GM23338 (cell line): ENCODE results near the gene EIF2B5. TPM values are rescaled to one million over a fixed set of nuclear protein-coding genes. Genes with fewer than 3 reads are reported as not detected.

Experiments
- ATAC-seq: fragments of 200-7000 bp; cut with Tn5 transposase; 3 replicates; pipeline ENCODE4 v1.9.1; 2020
- DNase-seq: peaks from one replicate; pipeline ENCODE4 v3.0.0-alpha.2; 2015; ENCODE audit warnings: low spot score
- H2AFZ ChIP-seq: fragments of 200-600 bp; sonication (generic); 2 replicates; pipeline ENCODE4 v1.8.0; 2016; ENCODE audit warnings: antibody characterized with exemption, mild to moderate bottlenecking, moderate library complexity
- H3F3A ChIP-seq: fragments of 200-600 bp; sonication (generic); replicated peaks from 2 replicates; pipeline ENCODE4 v1.8.0; 2017; ENCODE audit warnings: antibody characterized with exemption, mixed run types, low read depth
- H3K27ac ChIP-seq: fragments of 200-600 bp; sonication (generic); 2 replicates; pipeline ENCODE4 v1.6.1; 2016; ENCODE audit warnings: low read depth
- H3K27me3 ChIP-seq: fragments of 200-600 bp; sonication (generic); 2 replicates; pipeline ENCODE4 v1.8.0; 2016; ENCODE audit warnings: mild to moderate bottlenecking, mixed run types, moderate library complexity; ENCODE audit not compliant: insufficient read depth
- H3K36me3 ChIP-seq: fragments of 200-600 bp; sonication (generic); 2 replicates; pipeline ENCODE4 v1.8.0; 2016; ENCODE audit warnings: mild to moderate bottlenecking; ENCODE audit not compliant: insufficient read depth
- H3K4me1 ChIP-seq: fragments of 200-600 bp; sonication (generic); 2 replicates; pipeline ENCODE4 v1.8.0; 2016; ENCODE audit warnings: mild to moderate bottlenecking, moderate library complexity; ENCODE audit not compliant: insufficient read depth
- H3K4me2 ChIP-seq: fragments of 200-600 bp; sonication (generic); 2 replicates; pipeline ENCODE4 v1.7.1; 2017; ENCODE audit warnings: mixed run types
- H3K4me3 ChIP-seq: fragments of 200-600 bp; sonication (generic); 2 replicates; pipeline ENCODE4 v1.6.1; 2016; ENCODE audit warnings: mixed run types
- H3K79me2 ChIP-seq: fragments of 200-600 bp; sonication (generic); replicated peaks from 2 replicates; pipeline ENCODE4 v1.8.0; 2017; ENCODE audit warnings: mild to moderate bottlenecking; ENCODE audit not compliant: insufficient read depth
- H3K9me2 ChIP-seq: fragments of 200-600 bp; sonication (generic); 2 replicates; pipeline ENCODE4 v1.8.0; 2017; ENCODE audit not compliant: insufficient read depth
- H4K20me1 ChIP-seq: fragments of 200-600 bp; sonication (generic); replicated peaks from 2 replicates; pipeline ENCODE4 v1.8.0; 2017; ENCODE audit warnings: mild to moderate bottlenecking; ENCODE audit not compliant: insufficient read depth
- H3K27ac Mint-ChIP-seq: 2 replicates; pipeline ENCODE4 v1.8.0; 2020; ENCODE audit warnings: inconsistent platforms, mild to moderate bottlenecking, moderate library complexity, mixed read lengths
- H3K27me3 Mint-ChIP-seq: 3 replicates; pipeline ENCODE4 v1.8.0; 2022; ENCODE audit warnings: low read depth, mild to moderate bottlenecking, moderate library complexity, mixed read lengths, inconsistent platforms; ENCODE audit not compliant: insufficient read depth, poor library complexity
- H3K36me3 Mint-ChIP-seq: 3 replicates; pipeline ENCODE4 v1.8.0; 2021; ENCODE audit warnings: low read depth, mild to moderate bottlenecking, inconsistent platforms, moderate library complexity, mixed read lengths
- H3K4me1 Mint-ChIP-seq: 3 replicates; pipeline ENCODE4 v1.8.0; 2020; ENCODE audit warnings: mild to moderate bottlenecking, inconsistent platforms, mixed read lengths
- H3K4me3 Mint-ChIP-seq: 3 replicates; pipeline ENCODE4 v1.8.0; 2021; ENCODE audit warnings: moderate library complexity, mild to moderate bottlenecking, inconsistent platforms, mixed read lengths
- H3K9me3 Mint-ChIP-seq: 3 replicates; pipeline ENCODE4 v1.8.0; 2020; ENCODE audit warnings: moderate library complexity, mild to moderate bottlenecking, inconsistent platforms, mixed read lengths
- CREB1 ChIP-seq: fragments of 250-450 bp; sonication (Bioruptor Pico); IDR thresholded peaks from 2 replicates; pipeline ENCODE4 v1.5.0; 2020; ENCODE audit warnings: low read depth, mild to moderate bottlenecking, moderate library complexity
- EZH2phosphoT487 ChIP-seq: fragments of 200-600 bp; sonication (generic); IDR thresholded peaks from one replicate; pipeline ENCODE4 v1.8.1; 2018; ENCODE audit warnings: antibody characterized with exemption; ENCODE audit not compliant: unreplicated experiment
- JUNB ChIP-seq: IDR thresholded peaks from one replicate; pipeline ENCODE4 v1.6.1; 2016; ENCODE audit warnings: antibody characterized with exemption; ENCODE audit not compliant: unreplicated experiment
- NANOG ChIP-seq: IDR thresholded peaks from 2 replicates; pipeline ENCODE4 v1.6.1; 2016; ENCODE audit warnings: antibody characterized with exemption, borderline replicate concordance
- POLR2AphosphoS5 ChIP-seq: IDR thresholded peaks from 2 replicates; pipeline ENCODE4 v1.6.1; 2016; ENCODE audit warnings: antibody characterized with exemption, low read depth
- STAT1 ChIP-seq: IDR thresholded peaks from one replicate; pipeline ENCODE4 v1.6.1; 2016; ENCODE audit warnings: antibody characterized with exemption; ENCODE audit not compliant: unreplicated experiment
- ZNF114 ChIP-seq: fragments of 250-450 bp; sonication (Bioruptor Pico); IDR thresholded peaks from 2 replicates; pipeline ENCODE4 v1.5.0; 2020; ENCODE audit warnings: mild to moderate bottlenecking, moderate library complexity
- ZNF331 ChIP-seq: fragments of 250-450 bp; sonication (Bioruptor Pico); IDR thresholded peaks from 2 replicates; pipeline ENCODE4 v1.5.0; 2020; ENCODE audit warnings: low read depth, mild to moderate bottlenecking, moderate library complexity
- polyA plus RNA-seq: library from polyadenylated mRNA; unstranded; fragments of >200 nt; fragmentation: Nextera tagmentation; extraction: Ambion mirVana; gene quantifications from 2 replicates; pipeline ENCODE4 v1.2.1, GENCODE V29; 2016
- total RNA-seq: library from RNA; depleted of rRNA; stranded (reverse); fragments of >200 nt; shearing (Covaris generic); gene quantifications from 2 replicates; pipeline ENCODE4 v1.2.3, GENCODE V29; 2014
- TF ChIP-seq, protein P1 (sequence below): fragments of 250-450 bp; sonication (Bioruptor Pico); IDR thresholded peaks from 2 replicates; pipeline ENCODE4 v1.5.0; 2020; ENCODE audit warnings: mild to moderate bottlenecking, moderate library complexity
- TF ChIP-seq, protein P2 (sequence below): IDR thresholded peaks from one replicate; pipeline ENCODE4 v1.6.1; 2018; ENCODE audit warnings: antibody characterized with exemption; ENCODE audit not compliant: unreplicated experiment

Gene EIF2B5
- total and polyA plus RNA-seq, 2 experiments from 2014 or later: 26.4 to 43.3 TPM

DNA sequence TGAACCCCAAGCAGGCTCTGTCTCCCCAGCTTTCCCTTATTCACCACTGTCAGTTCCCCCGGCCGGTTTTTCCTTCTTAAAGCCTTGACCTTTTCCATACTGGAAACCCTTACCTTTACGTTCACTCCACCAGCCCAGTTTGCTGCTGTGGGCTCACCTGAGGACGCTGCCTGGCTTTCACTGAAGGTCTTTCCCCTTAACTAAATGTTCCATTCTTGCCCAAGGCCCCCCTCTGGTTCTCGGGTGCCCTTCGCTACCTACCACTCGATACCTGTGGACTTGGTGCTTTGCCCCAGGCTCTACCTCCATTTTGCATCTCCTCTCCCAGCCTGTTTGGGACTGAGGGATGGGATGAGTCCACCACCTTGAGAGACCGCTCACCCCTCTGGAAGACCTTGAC lies 40.3 kb downstream of the EIF2B5 start:
- Histone ChIP-seq H2AFZ (no peak overlapping the region), H3K4me1 (peaks cover 15% of the 10 kb centered on the region), H3K4me2 (peak overlapping the region; percentile 97), H3K4me3 (peak overlapping the region; percentile 92), H3K36me3 (peaks cover 5% of the 10 kb centered on the region), H3K27ac (peak overlapping the region; percentile 97), H3K79me2 (peaks cover 40% of the 10 kb centered on the region), H3K27me3 (no peaks in the 10 kb centered on the region), H3K9me2 (no peaks in the 10 kb centered on the region), H3F3A (0 out of 2 replicates have a peak, but pooled peaks cover 4% of the 10 kb centered on the region), H4K20me1 (peaks cover 4% of the 10 kb centered on the region; the same call in 1 of the 2 replicates)
- H3K9me3 Mint-ChIP-seq: no peaks in the 10 kb centered on the region
- H3K4me3 Mint-ChIP-seq: peak overlapping the region; percentile 98
- H3K36me3 Mint-ChIP-seq: peaks cover 53% of the 10 kb centered on the region
- peak overlapping the region; percentile 99 for H3K27ac Mint-ChIP-seq
- peak; percentile 6; the same call in 2 of the 3 replicates for ATAC-seq
- peaks cover 38% of the 10 kb centered on the region for H3K4me1 Mint-ChIP-seq
- H3K27me3 Mint-ChIP-seq: peaks cover 7% of the 10 kb centered on the region
- TF ChIP-seq, protein P1, sequence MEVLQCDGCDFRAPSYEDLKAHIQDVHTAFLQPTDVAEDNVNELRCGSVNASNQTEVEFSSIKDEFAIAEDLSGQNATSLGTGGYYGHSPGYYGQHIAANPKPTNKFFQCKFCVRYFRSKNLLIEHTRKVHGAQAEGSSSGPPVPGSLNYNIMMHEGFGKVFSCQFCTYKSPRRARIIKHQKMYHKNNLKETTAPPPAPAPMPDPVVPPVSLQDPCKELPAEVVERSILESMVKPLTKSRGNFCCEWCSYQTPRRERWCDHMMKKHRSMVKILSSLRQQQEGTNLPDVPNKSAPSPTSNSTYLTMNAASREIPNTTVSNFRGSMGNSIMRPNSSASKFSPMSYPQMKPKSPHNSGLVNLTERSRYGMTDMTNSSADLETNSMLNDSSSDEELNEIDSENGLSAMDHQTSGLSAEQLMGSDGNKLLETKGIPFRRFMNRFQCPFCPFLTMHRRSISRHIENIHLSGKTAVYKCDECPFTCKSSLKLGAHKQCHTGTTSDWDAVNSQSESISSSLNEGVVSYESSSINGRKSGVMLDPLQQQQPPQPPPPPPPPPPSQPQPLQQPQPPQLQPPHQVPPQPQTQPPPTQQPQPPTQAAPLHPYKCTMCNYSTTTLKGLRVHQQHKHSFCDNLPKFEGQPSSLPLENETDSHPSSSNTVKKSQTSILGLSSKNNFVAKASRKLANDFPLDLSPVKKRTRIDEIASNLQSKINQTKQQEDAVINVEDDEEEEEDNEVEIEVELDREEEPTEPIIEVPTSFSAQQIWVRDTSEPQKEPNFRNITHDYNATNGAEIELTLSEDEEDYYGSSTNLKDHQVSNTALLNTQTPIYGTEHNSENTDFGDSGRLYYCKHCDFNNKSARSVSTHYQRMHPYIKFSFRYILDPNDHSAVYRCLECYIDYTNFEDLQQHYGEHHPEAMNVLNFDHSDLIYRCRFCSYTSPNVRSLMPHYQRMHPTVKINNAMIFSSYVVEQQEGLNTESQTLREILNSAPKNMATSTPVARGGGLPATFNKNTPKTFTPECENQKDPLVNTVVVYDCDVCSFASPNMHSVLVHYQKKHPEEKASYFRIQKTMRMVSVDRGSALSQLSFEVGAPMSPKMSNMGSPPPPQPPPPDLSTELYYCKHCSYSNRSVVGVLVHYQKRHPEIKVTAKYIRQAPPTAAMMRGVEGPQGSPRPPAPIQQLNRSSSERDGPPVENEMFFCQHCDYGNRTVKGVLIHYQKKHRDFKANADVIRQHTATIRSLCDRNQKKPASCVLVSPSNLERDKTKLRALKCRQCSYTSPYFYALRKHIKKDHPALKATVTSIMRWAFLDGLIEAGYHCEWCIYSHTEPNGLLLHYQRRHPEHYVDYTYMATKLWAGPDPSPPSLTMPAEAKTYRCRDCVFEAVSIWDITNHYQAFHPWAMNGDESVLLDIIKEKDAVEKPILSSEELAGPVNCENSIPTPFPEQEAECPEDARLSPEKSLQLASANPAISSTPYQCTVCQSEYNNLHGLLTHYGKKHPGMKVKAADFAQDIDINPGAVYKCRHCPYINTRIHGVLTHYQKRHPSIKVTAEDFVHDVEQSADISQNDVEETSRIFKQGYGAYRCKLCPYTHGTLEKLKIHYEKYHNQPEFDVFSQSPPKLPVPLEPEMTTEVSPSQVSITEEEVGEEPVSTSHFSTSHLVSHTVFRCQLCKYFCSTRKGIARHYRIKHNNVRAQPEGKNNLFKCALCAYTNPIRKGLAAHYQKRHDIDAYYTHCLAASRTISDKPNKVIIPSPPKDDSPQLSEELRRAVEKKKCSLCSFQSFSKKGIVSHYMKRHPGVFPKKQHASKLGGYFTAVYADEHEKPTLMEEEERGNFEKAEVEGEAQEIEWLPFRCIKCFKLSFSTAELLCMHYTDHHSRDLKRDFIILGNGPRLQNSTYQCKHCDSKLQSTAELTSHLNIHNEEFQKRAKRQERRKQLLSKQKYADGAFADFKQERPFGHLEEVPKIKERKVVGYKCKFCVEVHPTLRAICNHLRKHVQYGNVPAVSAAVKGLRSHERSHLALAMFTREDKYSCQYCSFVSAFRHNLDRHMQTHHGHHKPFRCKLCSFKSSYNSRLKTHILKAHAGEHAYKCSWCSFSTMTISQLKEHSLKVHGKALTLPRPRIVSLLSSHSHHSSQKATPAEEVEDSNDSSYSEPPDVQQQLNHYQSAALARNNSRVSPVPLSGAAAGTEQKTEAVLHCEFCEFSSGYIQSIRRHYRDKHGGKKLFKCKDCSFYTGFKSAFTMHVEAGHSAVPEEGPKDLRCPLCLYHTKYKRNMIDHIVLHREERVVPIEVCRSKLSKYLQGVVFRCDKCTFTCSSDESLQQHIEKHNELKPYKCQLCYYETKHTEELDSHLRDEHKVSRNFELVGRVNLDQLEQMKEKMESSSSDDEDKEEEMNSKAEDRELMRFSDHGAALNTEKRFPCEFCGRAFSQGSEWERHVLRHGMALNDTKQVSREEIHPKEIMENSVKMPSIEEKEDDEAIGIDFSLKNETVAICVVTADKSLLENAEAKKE (CRISPR knock-in tag): no peak
- TF ChIP-seq JUNB (no peak), EZH2phosphoT487 (no peak), ZNF331 (CRISPR knock-in tag) (no peak), STAT1 (no peak), CREB1 (CRISPR knock-in tag) (no peak), POLR2AphosphoS5 (no peak), NANOG (no peak), ZNF114 (CRISPR knock-in tag) (no peak)
- TF ChIP-seq, protein P2, sequence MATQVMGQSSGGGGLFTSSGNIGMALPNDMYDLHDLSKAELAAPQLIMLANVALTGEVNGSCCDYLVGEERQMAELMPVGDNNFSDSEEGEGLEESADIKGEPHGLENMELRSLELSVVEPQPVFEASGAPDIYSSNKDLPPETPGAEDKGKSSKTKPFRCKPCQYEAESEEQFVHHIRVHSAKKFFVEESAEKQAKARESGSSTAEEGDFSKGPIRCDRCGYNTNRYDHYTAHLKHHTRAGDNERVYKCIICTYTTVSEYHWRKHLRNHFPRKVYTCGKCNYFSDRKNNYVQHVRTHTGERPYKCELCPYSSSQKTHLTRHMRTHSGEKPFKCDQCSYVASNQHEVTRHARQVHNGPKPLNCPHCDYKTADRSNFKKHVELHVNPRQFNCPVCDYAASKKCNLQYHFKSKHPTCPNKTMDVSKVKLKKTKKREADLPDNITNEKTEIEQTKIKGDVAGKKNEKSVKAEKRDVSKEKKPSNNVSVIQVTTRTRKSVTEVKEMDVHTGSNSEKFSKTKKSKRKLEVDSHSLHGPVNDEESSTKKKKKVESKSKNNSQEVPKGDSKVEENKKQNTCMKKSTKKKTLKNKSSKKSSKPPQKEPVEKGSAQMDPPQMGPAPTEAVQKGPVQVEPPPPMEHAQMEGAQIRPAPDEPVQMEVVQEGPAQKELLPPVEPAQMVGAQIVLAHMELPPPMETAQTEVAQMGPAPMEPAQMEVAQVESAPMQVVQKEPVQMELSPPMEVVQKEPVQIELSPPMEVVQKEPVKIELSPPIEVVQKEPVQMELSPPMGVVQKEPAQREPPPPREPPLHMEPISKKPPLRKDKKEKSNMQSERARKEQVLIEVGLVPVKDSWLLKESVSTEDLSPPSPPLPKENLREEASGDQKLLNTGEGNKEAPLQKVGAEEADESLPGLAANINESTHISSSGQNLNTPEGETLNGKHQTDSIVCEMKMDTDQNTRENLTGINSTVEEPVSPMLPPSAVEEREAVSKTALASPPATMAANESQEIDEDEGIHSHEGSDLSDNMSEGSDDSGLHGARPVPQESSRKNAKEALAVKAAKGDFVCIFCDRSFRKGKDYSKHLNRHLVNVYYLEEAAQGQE: no peak
- DNase-seq: no peak
